SK-N-MC (cell line): Measurements from ENCODE around the gene ZNF143.
A peak's percentile ranks its signal among the peaks of the same experiment; 100 is the strongest.
"Not testable (repeated sequence)": the region's sequence is repeated elsewhere in the genome, so short reads cannot be mapped to it uniquely, and the experiment has no call there.

Experiments used
- DNase-seq: peaks from one replicate; pipeline ENCODE4 v3.0.0-alpha.2; 2011; ENCODE audit warnings: low read depth, low spot score
- H3K27ac ChIP-seq: fragments of 200-600 bp; sonication (generic); 2 replicates; pipeline ENCODE4 v1.5.1; 2016; ENCODE audit warnings: mixed run types
- H3K36me3 ChIP-seq: fragments of 200-600 bp; sonication (generic); 2 replicates; pipeline ENCODE4 v1.6.1; 2017; ENCODE audit warnings: antibody characterized with exemption, low read length, mixed read lengths; ENCODE audit not compliant: insufficient read depth
- H3K4me3 ChIP-seq: fragments of 200-600 bp; sonication (generic); 2 replicates; pipeline ENCODE4 v1.5.1; 2016
- H3K9ac ChIP-seq: fragments of 200-600 bp; sonication (generic); 2 replicates; pipeline ENCODE4 v1.8.0; 2017; ENCODE audit warnings: mixed run types, mixed read lengths; ENCODE audit not compliant: insufficient read length
- H3K9me3 ChIP-seq: fragments of 200-600 bp; sonication (generic); 2 replicates; pipeline ENCODE4 v1.6.1; 2017; ENCODE audit warnings: low read depth, mild to moderate bottlenecking, antibody characterized with exemption, low read length, moderate library complexity, mixed read lengths
- EZH2 ChIP-seq: fragments of 200-600 bp; sonication (generic); IDR thresholded peaks from one replicate; pipeline ENCODE4 v1.6.1; 2017; ENCODE audit warnings: antibody characterized with exemption
- FOXP2 ChIP-seq: optimal IDR thresholded peaks from 2 replicates; pipeline ENCODE3; 2011; ENCODE audit warnings: mild to moderate bottlenecking, moderate library complexity; ENCODE audit not compliant: insufficient read depth; ENCODE audit errors: extremely low read length, control extremely low read depth
- POLR2AphosphoS5 ChIP-seq: IDR thresholded peaks from 2 replicates; pipeline ENCODE4 v1.6.1; 2012; ENCODE audit warnings: mild to moderate bottlenecking, low read depth, low read length, borderline replicate concordance

ZNF143 gene

GRCh38 chr11:9528573-9529333 lies 67.9 kb downstream of the ZNF143 start:
- peaks cover 7% of the 10 kb centered on the region for H3K36me3 ChIP-seq
- DNase-seq = no peak
- peak overlapping the region; percentile 89 for H3K27ac ChIP-seq
- peak overlapping the region; percentile 76 for H3K4me3 ChIP-seq
- TF ChIP-seq FOXP2 (no peak), EZH2 (no peak), POLR2AphosphoS5 (0 out of 2 replicates have a peak, but pooled peaks have one; percentile 17)
- H3K9me3 ChIP-seq = no peaks in the 10 kb centered on the region
- H3K9ac ChIP-seq = peak overlapping the region; percentile 17

DNA sequence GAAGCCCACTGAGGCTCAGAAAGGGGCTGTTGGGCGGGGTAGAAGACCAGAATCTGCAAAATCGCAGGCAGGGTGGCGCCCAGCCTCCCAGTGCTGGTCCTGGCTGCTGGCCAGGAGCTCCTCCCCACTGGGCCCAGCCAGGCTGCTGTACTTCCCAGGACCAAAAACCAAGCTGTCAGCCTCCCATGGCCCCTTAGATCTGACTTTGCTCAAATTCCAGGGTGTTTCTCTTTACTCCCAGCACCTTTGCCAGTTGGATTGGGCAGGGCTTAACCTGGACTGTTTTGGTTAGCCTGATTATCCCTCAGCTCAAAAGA lies 68.5 kb downstream of the ZNF143 start:
- H3K27ac ChIP-seq = peak overlapping the region; percentile 89
- no peak for DNase-seq

DNA sequence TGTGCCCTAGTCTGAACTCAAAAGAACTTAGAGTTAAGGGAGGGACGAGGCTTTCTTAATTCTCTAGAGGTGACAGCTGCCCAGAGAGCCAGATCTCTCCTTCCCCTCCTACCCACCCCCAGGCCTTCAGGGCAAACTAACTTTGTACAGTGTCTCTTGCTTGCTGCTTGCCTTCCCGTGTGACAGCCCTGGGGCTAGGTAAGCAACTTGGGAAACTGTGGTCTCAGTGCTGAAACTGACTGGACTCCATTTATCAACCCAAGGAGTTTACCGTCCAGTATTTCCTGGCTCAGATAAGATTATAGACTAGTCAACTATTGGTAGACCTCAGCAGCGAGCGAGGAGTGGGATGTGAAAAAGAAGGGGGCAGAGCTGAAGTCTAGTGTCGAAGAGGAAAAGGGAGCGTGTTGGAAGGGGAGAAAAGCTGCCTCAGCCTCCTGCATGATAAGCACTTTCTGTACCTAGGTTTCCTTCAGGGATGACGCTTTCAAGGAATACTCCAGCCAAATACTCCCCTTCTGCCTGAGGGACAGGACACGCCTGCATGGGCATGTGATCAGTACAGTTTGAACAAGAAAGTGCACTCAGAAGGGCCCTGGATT lies 69.3 kb downstream of the ZNF143 start:
- peak overlapping the region; percentile 76; the same call in 1 of the 2 replicates for H3K4me3 ChIP-seq
- no peak for DNase-seq
- no peak overlapping the region; the same call in 1 of the 2 replicates for H3K27ac ChIP-seq
- no peaks in the 10 kb centered on the region for H3K9me3 ChIP-seq
- TF ChIP-seq POLR2AphosphoS5 (no peak), FOXP2 (no peak), EZH2 (no peak)
- no peak overlapping the region for H3K9ac ChIP-seq
- H3K36me3 ChIP-seq = peaks cover 5% of the 10 kb centered on the region

More for the DNA sequence above, 68.5 kb downstream of the ZNF143 start:
- no peak for TF ChIP-seq FOXP2
- no peak for TF ChIP-seq EZH2
- no peak for TF ChIP-seq POLR2AphosphoS5
- Histone ChIP-seq H3K9me3 (no peaks in the 10 kb centered on the region), H3K36me3 (peaks cover 7% of the 10 kb centered on the region), H3K9ac (peak overlapping the region; percentile 16), H3K4me3 (peak overlapping the region; percentile 76)

DNA sequence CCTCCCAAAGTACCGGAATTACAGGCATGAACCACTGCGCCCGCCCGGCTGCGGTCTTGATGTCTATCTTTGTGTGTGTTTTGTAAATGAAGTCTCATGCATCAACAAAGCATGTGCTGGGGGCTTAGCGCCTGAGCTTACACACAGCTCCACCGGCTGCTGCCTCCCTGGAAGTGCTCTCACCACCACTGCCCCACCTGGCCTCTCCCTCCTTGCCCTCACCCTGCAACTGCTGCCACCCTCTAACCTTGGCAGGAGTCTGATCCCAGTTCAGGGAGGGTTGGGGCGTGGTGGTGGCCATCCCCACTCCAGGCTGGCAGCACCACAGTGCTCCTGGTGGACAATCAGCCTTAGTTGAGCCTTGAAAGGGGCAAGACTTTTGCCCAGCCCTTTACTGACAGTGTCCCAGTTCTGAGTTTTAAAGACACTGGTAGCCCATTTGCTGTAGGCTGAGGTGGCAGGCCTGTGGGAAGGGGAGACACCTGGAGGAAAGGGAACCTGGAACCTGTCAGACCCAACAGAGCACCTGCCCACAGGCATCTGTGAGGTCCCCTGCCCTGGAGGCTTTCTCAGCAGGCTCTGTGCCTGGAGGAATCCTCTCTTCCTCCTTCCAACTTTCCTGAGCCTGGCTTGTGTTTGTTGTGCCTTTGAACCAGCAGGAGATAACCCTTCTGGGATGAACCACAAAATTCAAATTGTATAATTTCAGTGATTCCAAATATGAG lies 70.3 kb downstream of the ZNF143 start:
- no peak for DNase-seq
- Histone ChIP-seq H3K9ac (no peak overlapping the region), H3K36me3 (no peaks in the 10 kb centered on the region), H3K4me3 (no peak overlapping the region), H3K27ac (no peak overlapping the region), H3K9me3 (no peaks in the 10 kb centered on the region)
- TF ChIP-seq FOXP2 (no peak), POLR2AphosphoS5 (no peak), EZH2 (no peak)

- Histone ChIP-seq H3K9ac (no peak overlapping the region), H3K36me3 (no peaks in the 10 kb centered on the region), H3K4me3 (no peak overlapping the region), H3K27ac (no peak overlapping the region), H3K9me3 (no peaks in the 10 kb centered on the region)
- no peak for TF ChIP-seq POLR2AphosphoS5
- TF ChIP-seq FOXP2 = no peak
- TF ChIP-seq EZH2 = no peak
- no peak for DNase-seq
These were observed 72.2 kb downstream of the ZNF143 start for GRCh38 chr11:9533058-9533457.

GRCh38 chr11:9533736-9534473 lies 73.1 kb downstream of the ZNF143 start:
- no peaks in the 10 kb centered on the region for H3K9me3 ChIP-seq
- H3K4me3 ChIP-seq = no peak overlapping the region
- no peak for DNase-seq
- H3K27ac ChIP-seq = no peak overlapping the region
- H3K36me3 ChIP-seq = no peaks in the 10 kb centered on the region
- H3K9ac ChIP-seq = peak overlapping the region; percentile 28
- no peak for TF ChIP-seq EZH2
- no peak for TF ChIP-seq FOXP2
- no peak for TF ChIP-seq POLR2AphosphoS5

GRCh38 chr11:9535189-9535781 lies 74.5 kb downstream of the ZNF143 start:
- no peak for TF ChIP-seq FOXP2
- TF ChIP-seq POLR2AphosphoS5 = no peak
- TF ChIP-seq EZH2 = no peak
- Histone ChIP-seq H3K4me3 (no peak overlapping the region), H3K36me3 (no peaks in the 10 kb centered on the region), H3K9ac (no peak overlapping the region), H3K9me3 (no peaks in the 10 kb centered on the region), H3K27ac (no peak overlapping the region)
- DNase-seq = no peak

DNA sequence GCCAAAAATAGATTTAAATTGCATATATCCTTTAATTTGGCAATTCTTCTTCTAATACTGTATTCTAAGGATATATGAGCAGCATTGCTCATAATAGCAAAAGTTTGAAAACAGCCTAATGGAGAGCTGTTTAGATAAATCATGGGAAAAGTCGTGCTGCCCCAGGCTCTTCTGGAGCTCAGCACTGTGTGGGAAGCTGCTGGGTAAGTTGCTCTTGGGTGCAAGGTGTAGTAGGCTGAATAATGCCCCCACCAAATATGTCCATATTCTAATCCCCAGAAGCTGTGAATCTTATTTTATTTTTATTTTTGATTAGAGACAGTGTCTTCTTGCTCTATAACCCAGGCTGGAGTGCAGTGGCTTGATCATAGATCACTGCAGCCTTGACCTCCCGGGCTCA lies 77.7 kb downstream of the ZNF143 start:
- H3K27ac ChIP-seq = no peak overlapping the region
- H3K9me3 ChIP-seq = no peaks in the 10 kb centered on the region
- H3K9ac ChIP-seq = no peak overlapping the region
- no peaks in the 10 kb centered on the region for H3K36me3 ChIP-seq
- no peak for DNase-seq
- H3K4me3 ChIP-seq = no peak overlapping the region
- no peak for TF ChIP-seq FOXP2
- TF ChIP-seq EZH2 = no peak
- no peak for TF ChIP-seq POLR2AphosphoS5

DNA sequence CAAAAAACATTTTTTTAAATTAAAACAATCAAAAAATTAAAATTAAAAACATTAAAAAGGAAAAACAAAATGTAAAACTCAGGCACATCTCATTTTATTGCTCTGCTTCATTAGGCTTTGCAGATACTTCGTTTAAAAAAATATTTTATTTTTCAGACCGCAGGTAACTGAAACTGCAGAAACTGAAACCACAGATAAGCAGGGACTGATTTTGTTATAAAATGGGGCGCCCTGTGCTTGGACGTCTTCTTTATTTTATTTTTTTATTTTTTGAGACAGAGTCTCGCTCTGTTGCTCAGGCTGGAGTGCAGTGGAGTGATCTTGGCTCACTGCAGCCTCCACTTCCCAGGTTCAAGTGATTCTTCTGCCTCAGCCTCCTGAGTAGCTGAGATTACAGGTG lies 88.4 kb downstream of the ZNF143 start:
- not testable (repeated sequence) for H3K27ac ChIP-seq, H3K9me3 ChIP-seq, H3K9ac ChIP-seq, DNase-seq, H3K36me3 ChIP-seq, H3K4me3 ChIP-seq
